Measurements from ENCODE around the gene GAB2. TPM values are rescaled to one million over a fixed set of nuclear protein-coding genes. Genes with fewer than 3 reads are reported as not detected.

GAB2 gene
- total RNA-seq, 4 donors from 2014 or later = 15.9 to 82.3 (median 21.1) TPM

DNA sequence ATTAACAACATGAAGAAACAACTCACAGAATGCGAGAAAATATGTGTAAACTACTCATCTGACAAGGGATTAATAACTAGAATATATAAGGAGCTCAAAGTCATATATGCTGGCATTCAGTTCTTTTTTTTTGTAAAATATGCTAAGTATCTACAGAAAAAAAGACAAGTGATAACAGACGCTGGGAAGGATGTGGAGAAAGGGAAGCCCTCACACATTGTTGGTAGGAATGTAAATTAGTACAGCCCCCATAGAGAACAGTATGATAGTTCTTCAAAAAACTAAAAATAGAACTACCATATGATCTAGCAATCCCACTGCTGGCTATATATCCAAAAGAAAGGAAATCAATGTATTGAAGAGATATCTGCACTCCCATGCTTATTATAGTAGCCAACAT, 13.8 kb downstream of the GAB2 start:
- H3K36me3 ChIP-seq = no peaks in the 10 kb centered on the region
- no peaks in the 10 kb centered on the region for H3K9me3 ChIP-seq
- H3K4me1 ChIP-seq = no peaks in the 10 kb centered on the region
- no peak overlapping the region for H3K27ac ChIP-seq
- no peak for TF ChIP-seq POLR2A (IDR thresholded peaks at IDR 0.05)
- no peak for TF ChIP-seq CTCF (IDR thresholded peaks at IDR 0.05)
- H3K27me3 ChIP-seq = no peaks in the 10 kb centered on the region
- H3K4me3 ChIP-seq = no peak overlapping the region
- no peak for DNase-seq
- intact Hi-C loops (cut with DNase I; ENCODE audit: low total_unique reads) = no loop called here

DNA sequence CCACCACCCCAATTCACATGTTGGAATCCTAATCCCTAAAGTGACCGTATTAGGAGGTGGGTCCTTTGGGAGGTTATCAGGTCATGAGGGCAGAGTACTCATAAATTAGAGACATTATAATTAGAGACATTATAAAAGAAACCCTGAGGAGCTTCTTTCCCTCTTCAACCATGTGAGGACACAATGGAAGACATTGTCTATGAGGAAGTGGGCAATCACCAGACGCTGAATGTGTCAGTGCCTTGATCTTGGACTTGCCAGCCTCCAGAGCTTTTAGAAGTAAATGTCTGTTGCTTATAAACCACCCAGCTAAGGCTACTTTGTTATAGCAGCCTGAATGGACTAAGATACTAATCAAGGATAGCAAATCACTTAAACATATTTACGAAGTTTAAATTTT, 14.8 kb downstream of the GAB2 start:
- H3K9me3 ChIP-seq = no peaks in the 10 kb centered on the region
- no peaks in the 10 kb centered on the region for H3K36me3 ChIP-seq
- H3K4me1 ChIP-seq = no peaks in the 10 kb centered on the region
- intact Hi-C loops (cut with DNase I; ENCODE audit: low total_unique reads) = no loop called here
- no peak overlapping the region for H3K4me3 ChIP-seq
- TF ChIP-seq CTCF (IDR thresholded peaks at IDR 0.05) = no peak
- no peak for TF ChIP-seq POLR2A (IDR thresholded peaks at IDR 0.05)
- H3K27me3 ChIP-seq = no peaks in the 10 kb centered on the region
- no peak overlapping the region for H3K27ac ChIP-seq
- DNase-seq = no peak

GRCh38 chr11:78400702-78401101, 16.9 kb downstream of the GAB2 start:
- no peak overlapping the region for H3K4me3 ChIP-seq
- TF ChIP-seq CTCF (IDR thresholded peaks at IDR 0.05) = no peak
- no peak for TF ChIP-seq POLR2A (IDR thresholded peaks at IDR 0.05)
- intact Hi-C loops (cut with DNase I; ENCODE audit: low total_unique reads) = no loop called here
- H3K4me1 ChIP-seq = no peaks in the 10 kb centered on the region
- no peaks in the 10 kb centered on the region for H3K27me3 ChIP-seq
- DNase-seq = no peak
- no peak overlapping the region for H3K27ac ChIP-seq
- no peaks in the 10 kb centered on the region for H3K9me3 ChIP-seq
- no peaks in the 10 kb centered on the region for H3K36me3 ChIP-seq

GRCh38 chr11:78400116-78400515, 17.5 kb downstream of the GAB2 start:
- Histone ChIP-seq H3K4me1 (no peaks in the 10 kb centered on the region), H3K27me3 (no peaks in the 10 kb centered on the region), H3K9me3 (no peaks in the 10 kb centered on the region), H3K4me3 (no peak overlapping the region), H3K36me3 (no peaks in the 10 kb centered on the region), H3K27ac (no peak overlapping the region)
- TF ChIP-seq CTCF (IDR thresholded peaks at IDR 0.05) (no peak), POLR2A (IDR thresholded peaks at IDR 0.05) (no peak)
- no peak for DNase-seq
- intact Hi-C loops (cut with DNase I; ENCODE audit: low total_unique reads) = no loop called here

DNA sequence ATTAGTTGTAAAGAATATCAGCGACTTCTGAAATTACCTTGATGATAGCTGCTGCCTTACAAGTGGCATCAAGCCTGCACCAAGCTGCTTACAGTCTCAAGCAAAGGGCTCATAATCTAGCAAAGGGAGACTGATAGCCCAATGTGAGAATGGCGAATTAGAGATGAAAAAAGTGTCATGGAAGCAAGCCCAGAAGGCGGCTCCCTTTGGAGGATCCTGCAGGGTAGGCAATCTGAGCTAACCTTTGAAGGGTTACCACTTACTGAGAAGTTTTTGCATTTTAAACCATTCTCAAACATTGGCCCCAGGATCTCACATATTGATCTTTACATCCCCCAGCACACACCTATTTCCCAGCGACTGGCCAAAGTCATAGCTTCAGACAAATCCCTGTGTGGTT, 18.5 kb downstream of the GAB2 start:
- TF ChIP-seq CTCF (IDR thresholded peaks at IDR 0.05) (no peak), POLR2A (IDR thresholded peaks at IDR 0.05) (no peak)
- Histone ChIP-seq H3K4me1 (no peaks in the 10 kb centered on the region), H3K36me3 (no peaks in the 10 kb centered on the region), H3K27ac (no peak overlapping the region), H3K9me3 (no peaks in the 10 kb centered on the region), H3K4me3 (no peak overlapping the region), H3K27me3 (no peaks in the 10 kb centered on the region)
- no peak for DNase-seq
- intact Hi-C loops (cut with DNase I; ENCODE audit: low total_unique reads) = no loop called here
